DOHH2 (cell line): ENCODE results near the gene LGR5.

Experiments
- CTCF ChIP-seq: fragments of 200-600 bp; sonication (generic); IDR thresholded peaks from one replicate; pipeline ENCODE4 v1.5.1; 2014; ENCODE audit warnings: antibody characterized with exemption, mild to moderate bottlenecking, low read depth, low read length; ENCODE audit not compliant: poor library complexity, severe bottlenecking
- EZH2phosphoT487 ChIP-seq: fragments of 200-600 bp; sonication (generic); IDR thresholded peaks from 2 replicates; pipeline ENCODE4 v1.6.1; 2017; ENCODE audit warnings: borderline replicate concordance, mild to moderate bottlenecking, antibody characterized with exemption, low read length, moderate library complexity, mixed read lengths

GRCh38 chr12:71461787-71462328, 22.3 kb downstream of the LGR5 start:
- TF ChIP-seq CTCF = no peak
- no peak for TF ChIP-seq EZH2phosphoT487
